ENCODE results near the gene HDC.

DNA sequence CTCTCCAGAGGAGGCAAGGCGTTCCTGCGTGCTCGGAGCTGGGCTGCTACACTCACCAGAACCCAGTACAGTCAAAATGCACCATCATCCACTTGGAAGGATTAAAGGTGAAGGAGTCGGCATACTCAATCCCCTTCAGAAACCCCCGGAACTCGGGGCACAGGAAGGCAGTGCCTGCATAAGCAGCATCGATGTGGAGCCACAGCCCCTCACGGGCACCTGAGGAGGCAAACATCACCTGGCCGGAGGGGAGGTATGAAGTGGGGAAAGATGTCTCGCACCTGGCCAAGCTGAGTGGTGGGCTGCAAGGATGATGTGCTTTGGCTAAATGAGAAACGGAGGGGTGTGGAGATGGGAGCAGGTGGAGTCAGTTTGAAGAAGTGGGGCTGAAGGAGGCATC lies 13.0 kb downstream of the HDC start:
- no peak for TF ChIP-seq POLR2AphosphoS5 (IDR thresholded peaks at IDR 0.05)
- TF ChIP-seq CTCF (IDR thresholded peaks at IDR 0.05) = no peak
- TF ChIP-seq POLR2A (IDR thresholded peaks at IDR 0.05) = no peak

Data from prostate gland (tissue), 2 donors.